Right forelimb (tissue), 1 donor: ENCODE measurements around the gene CREG2.

Source experiments
- DNase-seq: peaks from one replicate; pipeline ENCODE4 v3.0.0-alpha.2; 2018

The CREG2 gene, protein sequence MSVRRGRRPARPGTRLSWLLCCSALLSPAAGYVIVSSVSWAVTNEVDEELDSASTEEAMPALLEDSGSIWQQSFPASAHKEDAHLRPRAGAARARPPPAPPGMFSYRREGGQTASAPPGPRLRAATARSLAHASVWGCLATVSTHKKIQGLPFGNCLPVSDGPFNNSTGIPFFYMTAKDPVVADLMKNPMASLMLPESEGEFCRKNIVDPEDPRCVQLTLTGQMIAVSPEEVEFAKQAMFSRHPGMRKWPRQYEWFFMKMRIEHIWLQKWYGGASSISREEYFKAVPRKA

DNA sequence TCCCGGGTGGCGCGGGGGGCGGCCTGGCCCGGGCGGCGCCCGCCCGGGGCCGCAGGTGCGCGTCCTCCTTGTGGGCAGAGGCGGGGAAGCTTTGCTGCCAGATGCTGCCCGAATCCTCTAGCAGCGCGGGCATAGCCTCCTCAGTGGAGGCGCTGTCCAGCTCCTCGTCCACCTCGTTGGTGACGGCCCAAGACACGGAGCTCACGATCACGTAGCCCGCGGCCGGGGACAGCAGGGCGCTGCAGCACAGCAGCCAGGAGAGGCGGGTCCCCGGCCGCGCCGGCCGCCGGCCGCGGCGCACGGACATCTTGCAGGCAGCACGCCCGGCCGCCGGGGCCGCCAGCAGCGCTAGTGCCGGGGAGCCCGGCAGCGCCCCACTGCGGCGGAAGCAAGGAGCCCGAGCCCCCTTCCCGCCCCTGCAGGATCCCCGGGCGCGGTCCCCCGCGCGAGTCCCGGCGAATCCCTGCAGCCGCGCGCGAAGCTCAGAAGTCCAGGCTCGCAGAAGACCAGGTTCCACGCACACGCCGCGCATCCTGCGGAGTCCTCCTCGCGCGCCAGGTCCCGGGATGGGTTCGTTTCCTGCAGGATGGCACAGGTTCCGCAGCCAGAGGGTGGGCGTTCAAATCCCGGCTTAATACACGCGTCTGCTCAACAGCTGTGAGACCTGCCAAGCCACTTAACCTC lies at the start of gene CREG2:
CREG2 (minus strand) TSS at position 353 of the 684 bp plus-strand sequence; CDS start at position 307, 46 bp downstream.
- DNase-seq = peak; percentile 82

DNA sequence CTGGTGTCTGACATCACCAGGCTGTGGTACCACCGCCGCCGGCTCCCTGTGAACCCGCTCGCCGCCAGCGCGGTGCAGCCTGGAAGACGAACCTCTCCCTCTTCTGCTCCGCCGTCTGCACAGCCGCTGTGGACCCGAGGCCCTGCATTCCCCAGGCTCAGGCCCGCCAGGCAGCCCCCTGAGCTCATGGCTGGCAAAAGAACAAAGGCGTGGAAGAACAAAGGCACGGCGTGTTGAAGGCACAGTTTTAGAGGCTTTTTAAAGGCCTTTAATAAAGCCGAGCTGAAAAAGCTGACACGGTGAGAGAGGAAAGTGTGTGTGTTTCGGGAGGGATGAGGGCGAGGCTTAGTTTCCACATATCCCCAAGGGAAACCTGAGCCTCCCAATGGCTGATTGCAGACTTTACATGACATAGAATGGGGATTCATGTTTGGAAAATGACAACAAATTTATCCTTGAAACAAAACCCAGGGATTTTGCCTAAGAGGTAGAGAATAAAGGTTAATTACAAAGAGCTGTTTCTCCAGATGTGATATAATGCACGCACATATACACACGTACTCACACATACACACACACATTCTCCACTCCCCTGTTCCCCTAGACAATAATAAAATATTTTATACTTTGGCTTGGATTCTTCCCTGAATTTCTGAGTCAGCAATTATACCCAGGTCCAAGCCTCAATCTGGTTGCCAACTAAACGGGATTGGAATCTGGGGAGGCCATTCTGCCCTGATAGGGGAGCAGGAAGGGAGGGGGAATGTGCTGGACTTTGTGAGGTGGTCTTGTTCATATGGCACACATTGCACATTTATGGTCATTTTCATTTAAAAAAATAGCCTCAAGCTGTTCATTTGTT lies 47.9 kb upstream of the CREG2 start:
- peak; percentile 64 for DNase-seq

DNA sequence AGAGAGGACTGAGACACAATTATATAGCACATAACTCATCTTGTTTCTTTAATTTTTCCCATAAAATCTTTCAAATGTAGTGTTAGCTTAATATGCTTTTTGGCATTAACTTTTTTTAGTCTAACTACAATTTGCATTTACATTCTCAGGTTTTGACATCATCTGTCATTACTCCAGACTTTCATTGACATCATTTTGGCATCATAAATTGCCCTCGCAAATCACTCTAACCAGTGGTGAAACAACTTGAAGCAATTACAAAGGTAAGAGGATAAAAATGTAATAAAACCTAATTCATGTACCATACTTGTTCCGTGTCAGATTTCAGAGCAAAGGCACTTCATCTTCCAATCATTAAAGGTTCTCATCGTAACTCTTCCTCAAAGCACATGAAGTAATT lies 46.2 kb upstream of the CREG2 start:
- DNase-seq = no peak

DNA sequence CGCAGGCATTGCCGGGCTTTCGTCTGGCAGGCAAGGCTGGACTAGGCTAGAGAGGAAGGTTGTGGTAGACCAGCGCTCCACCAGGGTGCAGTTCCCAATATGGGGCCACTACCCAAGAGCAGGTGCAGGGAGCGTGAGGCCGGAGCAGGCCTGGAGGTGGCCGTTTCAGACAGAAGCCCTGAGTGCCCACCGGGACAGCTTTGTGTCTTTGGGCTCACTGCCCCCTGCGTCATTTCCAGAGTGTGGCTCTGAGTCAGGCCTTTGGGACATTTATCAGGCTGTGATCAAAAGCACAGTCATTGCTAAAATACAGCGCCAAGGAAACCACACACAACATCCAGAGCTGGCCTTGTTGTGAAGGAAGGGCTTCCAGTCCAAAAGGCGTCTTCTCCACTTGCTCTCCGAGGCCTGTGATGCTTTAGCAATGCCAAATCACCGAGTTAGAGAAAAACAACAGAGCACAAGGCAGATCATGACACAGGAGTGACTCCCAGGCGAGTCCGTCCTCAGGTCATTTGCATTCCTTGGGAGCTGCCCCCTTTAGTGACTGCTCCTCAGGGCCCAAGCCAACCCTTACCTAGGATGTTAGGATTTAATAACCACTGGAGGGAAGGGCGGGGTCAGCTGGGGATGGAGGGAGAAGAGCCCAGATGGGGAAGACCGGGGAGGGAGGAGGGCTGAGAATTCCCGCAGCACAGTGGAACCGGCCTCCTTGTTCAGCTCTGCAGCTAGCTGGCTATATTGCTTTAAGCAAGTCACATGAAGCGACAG lies 45.3 kb upstream of the CREG2 start:
- peak; percentile 61 for DNase-seq

DNA sequence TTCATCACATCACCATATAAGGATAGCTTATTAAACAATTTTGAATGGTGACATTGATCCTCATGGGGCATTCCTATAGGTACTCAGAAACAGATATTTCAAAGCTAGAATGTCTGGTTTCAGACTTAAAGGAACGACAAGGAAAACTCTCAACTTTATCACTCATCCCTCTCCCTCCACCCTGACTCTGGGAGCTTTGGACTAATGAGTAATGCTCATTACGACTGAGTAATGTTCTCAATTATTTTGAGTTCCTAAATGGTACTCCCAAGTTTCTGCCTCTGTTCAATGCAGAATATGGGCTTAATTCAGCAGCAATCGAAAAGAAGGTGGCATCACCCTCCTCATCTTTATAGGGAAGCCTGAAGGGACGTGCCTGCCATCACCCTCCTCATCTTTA lies 44.2 kb upstream of the CREG2 start:
- DNase-seq = no peak

DNA sequence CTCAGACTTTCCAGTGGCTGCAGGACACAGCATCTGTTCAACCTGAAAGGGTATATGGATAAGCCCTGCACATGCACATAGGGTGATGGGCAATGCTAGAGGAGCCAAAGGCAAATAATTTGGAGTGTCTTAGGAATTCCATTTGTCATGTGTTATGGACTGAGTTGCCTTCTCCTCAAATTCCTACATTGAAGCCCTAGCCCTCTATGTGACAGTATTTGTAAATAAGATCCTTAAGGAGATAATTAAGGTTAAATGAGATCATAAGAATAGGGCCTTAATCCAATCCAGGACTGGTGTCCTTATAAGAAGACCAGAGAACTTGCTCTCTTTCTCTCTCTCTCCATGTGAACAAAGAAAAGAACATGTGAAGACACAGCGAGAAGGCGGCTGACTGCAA lies 42.9 kb upstream of the CREG2 start:
- no peak for DNase-seq

DNA sequence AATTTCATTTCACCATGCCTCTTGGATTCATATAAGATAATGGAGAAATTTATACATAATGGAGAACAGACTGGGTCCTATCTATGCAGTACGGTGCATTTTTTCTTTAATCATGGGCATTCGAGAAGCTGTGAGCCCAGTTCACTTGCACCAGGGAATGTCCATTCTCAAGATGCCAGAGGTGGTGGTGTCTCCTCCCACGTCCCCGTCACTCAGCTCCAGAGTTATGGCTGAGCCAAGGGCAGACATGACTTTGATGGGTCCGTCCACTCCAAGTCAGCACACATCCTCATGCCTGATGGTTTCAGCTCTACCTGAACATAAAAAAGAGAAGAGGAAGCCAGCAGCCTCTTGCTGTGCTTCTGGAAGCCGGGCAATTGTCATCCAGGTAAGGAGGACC lies 42.1 kb upstream of the CREG2 start:
- DNase-seq = no peak

DNA sequence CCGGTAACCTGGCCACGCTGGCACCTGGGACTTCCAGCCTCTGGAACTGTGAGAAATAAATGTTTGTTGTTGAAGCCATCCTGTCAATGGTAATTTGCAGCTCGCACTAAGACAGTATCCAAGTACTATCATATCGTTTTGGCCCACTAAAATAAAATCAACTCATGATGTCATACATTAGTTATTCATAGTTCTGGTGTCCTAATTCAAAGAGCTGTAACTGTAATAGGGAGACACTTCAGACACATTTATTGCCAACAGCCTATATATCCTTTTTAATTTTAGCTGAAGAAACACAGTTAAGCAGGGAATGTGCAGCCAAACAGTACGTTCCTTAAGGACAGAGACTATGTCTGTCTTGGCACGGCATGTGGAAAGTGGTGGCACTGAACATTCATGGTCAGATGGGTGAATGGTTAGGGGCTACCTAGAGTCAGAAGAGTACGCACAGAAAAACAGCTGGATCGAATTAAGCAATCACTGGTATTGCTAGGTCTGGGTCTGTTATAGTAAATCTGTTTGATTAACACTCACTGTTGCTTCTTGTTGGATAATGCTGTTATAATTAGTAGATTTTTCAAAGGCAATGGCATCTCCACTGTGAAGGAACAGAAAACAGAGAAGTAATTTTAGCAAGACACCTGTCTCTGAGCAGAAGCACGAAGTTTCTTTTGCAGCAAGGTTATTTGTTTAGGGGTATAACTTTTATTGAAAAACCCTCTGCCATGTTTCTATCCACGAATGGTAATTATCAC lies 41.3 kb upstream of the CREG2 start:
- DNase-seq = no peak

DNA sequence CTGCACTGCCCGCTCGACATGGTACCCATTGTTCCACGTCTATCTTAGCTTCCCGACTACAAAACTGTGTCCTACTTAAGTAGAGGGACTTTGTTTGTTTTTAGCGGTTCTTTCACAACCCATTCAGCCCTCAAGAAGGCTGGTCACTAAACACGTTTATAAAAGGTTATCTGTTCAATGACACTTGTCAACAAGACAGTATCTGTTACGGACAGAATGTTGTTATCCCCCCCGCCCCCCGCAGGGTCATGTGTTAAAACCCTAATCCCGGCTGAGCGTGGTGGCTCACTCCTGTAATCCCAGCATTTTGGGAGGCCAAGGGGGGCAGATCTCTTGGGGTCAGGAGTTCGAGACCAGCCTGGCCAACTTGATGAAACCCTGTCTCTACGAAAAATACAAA lies 40.4 kb upstream of the CREG2 start:
- no peak for DNase-seq

DNA sequence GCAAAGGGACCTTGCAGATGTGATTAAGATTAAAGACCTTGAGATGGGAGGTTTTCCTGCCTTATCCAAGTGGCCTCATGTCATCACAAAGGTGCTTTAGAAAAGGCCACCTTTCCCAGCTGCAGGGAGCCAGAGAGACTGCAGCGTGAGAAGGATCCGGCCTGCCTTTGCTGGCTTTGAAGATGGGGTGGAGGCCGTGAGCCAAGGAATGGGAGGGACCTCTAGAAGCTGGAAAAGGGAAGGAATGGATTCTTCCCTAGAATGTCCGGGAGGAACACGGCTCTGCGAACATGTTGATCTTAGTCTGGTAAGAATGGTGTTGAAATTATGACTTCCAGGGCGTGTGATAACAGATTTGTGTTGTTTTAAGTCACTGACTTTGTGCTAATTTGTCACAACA lies 39.9 kb upstream of the CREG2 start:
- DNase-seq = no peak

DNA sequence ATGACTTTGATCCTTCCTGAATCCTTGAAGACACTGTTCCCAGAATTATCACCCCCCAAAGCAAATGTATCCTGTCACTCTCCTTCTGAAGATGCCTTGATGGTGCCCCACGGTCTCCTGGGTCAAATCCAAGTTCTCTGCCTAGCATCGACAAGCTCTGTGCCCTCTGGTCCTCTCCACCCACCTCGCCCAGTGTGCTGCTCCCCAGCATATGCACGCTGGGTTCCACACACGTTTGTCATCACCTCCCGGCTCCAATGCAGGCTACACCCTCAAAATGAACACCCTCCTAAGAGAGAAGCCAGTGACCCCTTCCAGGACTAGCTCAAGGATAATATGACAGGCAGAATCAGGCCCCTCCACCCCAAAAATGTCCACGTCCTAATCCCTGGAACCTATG lies 39.5 kb upstream of the CREG2 start:
- DNase-seq = no peak

DNA sequence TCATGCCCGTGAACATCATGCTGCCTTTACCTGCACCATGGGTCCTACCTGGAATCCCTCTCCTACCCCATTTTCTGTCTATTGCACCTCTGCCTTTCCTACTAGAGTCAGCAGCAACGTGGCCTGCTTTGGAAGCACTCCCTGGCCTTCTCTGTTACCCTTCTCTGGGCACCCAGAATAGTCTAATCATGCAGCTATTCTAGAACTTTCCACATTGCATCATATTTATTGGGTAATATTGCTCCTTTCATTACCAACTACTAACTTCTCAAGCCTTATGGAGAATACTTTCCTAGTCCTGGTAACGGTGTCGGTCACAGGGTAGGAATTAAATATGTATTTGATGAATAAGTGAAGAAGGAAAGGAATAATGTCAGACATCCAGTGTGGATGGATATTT lies 33.3 kb upstream of the CREG2 start:
- no peak for DNase-seq

DNA sequence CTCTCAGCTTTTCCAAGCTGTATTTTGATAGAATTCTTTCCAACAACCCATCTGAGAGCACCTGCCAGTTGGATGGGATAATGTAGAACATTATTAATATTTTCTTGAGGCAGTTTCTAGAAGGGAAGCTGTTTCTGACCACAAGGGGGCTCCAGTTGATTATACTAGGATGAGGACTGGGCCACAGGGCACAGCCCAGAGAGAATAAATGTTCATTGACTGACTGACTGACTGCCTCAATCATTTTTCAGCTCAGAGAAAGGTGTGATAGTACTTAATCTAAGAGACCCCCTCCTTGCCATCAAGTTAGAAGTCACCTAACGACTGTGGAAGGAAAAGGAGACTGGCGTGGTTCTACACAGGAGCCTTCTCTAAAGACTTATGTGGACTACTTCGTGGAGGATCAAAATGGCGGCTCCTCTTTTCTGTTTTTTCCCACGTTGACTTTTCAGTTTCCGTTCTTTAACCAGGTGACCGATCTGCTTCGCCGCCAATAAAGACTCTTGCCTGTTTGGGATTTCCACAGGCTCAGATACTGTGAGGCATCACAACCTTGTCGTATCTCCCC lies 31.9 kb upstream of the CREG2 start:
- peak; percentile 64 for DNase-seq

DNA sequence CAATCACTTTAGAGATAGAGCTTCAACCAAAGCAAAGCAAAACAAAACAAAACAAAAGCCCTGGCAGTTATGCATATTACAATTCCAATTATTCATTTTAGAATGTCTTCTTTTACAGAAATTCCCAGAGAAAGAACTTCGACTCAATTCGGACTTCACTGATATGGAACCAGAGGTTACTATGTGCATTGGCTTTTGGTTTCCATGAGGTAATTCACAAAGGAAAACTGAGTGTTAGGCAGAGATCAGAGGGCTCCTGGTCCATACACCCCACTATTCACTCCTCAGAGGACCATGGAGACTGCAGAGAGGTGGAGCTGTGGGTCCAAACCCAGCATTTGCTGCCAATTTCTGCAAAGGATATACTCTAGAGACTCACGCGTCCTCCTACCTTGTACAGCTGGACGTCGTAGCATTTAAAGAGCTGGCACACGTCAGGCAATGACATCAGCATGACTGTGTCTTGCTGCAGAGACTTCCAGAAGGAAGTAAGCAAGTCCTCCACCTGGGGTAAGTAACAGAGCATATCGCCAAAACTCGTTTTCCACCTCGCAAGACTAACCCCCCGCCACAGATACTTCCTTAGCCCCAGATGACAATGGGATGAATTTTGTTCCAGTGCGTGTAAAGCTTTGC lies 31.3 kb upstream of the CREG2 start:
- DNase-seq = peak; percentile 67

DNA sequence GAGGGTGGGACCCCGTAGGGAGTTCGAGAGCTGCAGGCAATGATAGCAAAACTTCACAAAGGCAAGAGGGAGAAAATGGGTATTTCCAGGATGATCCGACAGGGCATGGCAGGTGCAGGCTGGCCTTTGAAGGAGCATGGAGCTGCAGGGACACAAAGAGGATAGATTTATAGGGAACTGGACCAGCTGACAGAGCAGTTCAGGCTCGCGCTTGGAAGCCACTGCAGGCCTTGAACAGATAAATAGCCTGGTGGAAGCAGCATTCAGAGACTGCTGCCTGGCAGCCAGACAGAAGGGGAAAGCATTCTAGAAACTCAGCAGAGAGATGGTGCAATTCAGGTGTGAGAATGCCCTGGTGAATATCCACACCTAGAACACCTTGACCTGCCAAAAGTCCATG lies 29.3 kb upstream of the CREG2 start:
- no peak for DNase-seq

DNA sequence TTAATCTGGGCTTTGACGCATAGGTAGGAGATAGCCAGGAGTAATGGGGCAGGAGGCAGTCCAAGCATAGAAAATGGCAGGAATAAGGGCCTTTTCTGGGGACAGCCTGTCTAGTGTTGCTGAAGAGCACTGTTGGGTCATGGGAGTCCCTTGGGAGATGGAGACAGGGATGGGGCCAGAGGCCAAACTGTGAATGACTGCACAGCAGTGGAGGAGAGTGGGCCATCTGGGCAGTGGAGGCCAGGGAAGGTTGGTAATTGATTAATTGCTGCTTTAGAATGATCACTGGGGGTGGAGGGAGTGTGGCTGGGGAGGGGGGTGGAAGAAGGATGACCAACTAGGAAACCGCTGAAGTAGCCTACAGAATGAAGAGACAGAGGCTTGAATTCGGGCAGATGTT lies 28.6 kb upstream of the CREG2 start:
- no peak for DNase-seq

DNA sequence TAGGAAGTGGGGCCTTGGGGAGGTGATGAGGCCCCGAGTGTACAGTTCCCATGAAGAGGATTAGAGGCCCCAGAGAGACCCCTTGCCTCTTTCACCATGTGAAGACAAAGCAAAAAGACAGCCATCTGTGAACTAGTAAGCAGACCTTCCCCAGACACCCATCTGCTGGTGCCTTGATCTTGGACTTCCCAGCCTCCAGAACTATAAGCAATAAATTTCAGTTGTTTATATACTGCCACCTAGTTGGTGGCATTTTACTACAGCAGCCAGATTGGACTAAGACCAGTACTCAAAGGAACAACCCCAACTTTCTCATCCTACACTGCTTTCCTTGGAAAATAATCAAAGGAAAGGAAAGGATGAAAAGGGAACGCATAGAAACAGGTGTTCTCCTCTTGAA lies 27.9 kb upstream of the CREG2 start:
- no peak for DNase-seq

DNA sequence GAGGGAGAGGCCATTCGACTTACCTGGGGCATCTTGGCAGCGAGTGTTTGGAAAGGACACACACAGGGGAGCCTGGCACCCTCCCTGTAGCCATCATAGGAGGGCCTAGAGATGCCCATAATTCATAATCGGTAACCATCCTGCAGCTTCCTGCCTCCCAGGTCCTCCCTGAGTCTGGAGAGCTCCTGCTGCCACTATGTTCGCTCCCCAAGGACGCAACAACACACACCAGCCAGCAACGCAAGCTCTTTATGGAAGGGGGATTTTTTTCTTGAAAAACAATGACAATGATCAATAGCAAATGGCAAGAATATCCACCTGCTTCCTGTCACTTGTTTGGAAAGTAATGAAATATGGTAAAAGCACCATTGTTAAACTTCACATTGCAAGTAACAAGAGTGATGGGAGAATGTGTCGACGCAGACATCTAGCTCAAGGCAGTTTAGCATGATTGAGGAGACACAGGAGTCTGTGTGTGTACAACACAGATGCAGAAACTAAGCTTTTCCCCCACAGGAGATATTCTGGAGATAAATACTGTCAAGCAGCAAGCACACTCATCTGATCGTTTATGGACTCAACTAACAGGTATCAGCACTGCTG lies 24.9 kb upstream of the CREG2 start:
- DNase-seq = no peak

DNA sequence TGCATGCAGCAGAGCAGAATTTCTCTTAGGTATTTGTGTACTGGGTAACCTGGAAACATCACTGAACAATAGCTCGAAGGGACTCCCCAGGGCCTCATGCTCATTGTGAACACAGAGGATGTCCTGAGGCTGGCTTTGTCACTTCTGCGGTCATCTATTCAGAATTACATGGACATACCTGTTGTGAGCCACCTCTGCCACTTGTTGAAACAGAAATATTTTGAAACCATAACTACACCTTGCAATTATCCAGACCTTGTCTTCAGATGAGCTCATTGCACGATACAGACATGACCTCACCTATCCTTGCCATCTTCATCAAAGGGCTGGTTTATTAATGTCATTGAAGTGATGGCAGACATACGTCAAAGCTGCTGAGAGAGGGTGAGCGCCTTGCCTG lies 23.4 kb upstream of the CREG2 start:
- DNase-seq = no peak

DNA sequence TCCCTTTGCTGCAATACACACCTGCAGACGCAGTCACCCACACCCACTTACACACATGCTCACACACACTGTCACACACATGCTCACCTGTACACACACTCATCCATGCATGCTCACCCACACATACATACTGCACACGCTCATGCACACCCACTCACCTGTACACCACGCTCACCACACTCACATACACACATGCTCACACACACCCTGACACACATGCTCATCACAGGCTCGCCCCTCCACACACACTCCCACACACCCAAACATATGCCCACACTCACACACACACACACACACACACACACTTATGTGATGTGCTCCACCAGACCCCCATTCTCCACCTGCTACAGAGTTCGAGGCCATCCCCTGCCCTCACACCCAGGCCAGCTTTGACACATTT lies 22.8 kb upstream of the CREG2 start:
- DNase-seq = no peak

DNA sequence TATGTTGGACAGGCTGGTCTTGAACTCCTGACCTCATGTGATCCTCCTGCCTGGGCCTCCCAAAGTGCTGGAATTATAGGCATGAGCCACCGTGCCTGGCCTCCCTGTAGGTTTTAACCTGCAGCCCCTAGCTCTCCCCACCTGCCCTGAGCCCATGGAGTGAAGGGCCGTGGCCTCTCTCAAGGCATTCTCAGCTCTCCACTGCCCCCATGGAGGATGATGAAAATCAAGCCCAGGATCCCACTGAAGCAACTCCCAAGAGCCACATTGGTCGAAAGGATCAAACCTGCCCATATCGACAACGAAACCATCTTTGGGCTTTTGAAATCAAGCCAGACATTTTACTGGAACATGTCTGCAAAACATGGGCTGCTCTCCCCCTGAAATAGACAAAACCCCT lies 22.4 kb upstream of the CREG2 start:
- no peak for DNase-seq
